ENCODE measurements around the gene ZCCHC14. TPM values are rescaled to one million over a fixed set of nuclear protein-coding genes. Genes with fewer than 3 reads are reported as not detected.

Gene ZCCHC14
- total and polyA plus RNA-seq, 2 of the 8 experiments (the other 6 are each of a cell fraction or from before 2014, with no cell fraction given) = 8.2 to 28.2 TPM

DNA sequence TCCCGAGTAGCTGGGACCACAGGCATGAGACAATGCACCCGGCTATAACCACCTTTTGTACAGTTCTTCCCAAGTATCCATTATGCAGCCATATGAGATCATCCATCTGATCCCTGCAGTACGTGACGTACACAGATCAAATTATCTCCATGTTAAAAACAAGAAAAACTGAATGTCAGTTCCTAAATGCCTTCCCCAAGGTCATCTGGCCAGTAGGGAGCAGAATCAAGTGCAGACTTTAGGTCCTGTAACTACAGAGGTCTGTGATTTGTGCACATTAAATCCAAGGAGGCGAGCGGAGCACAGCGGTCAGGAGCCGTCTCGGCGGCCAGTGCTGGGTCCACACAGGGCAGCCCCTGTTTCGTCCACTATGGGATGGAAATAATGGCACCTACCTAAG, 23.7 kb downstream of the ZCCHC14 start:
- Histone ChIP-seq H4K8ac (ENCODE audit: extremely low read depth, insufficient read depth, low read length) (no peak overlapping the region), H3K18ac (ENCODE audit: extremely low read depth, low read length) (no peak overlapping the region), H2BK12ac (ENCODE audit: low read depth, low read length) (no peak overlapping the region), H3K14ac (ENCODE audit: insufficient read length) (no peak overlapping the region), H3K56ac (replicated peaks; ENCODE audit: insufficient read length, low read depth, low read length) (no peak overlapping the region), H3K36me3 (ENCODE audit: control insufficient read depth in 2 of 4, insufficient read depth in 4 of 4, low read length in 3 of 4) (no peaks in the 10 kb centered on the region; a peak in 1 of 8 replicates), H3K4me1 (replicated peaks in 1 of 4; ENCODE audit: control insufficient read depth in 3 of 4, insufficient read depth in 4 of 4, low read length in 3 of 4) (peaks cover 3 to 7% (median 5%) of the 10 kb centered on the region in 4 experiments; a peak in 6 of 7 replicates), H3K9ac (replicated peaks in 1 of 4; ENCODE audit: extremely low read depth in 1 of 4, low read depth in 3 of 4, low read length in 3 of 4) (no peak overlapping the region), H3K79me1 (ENCODE audit: low read depth, low read length) (peaks cover 15% of the 10 kb centered on the region; the same call in 1 of the 2 replicates), H2AFZ (ENCODE audit: low read length) (no peak overlapping the region), H2BK5ac (ENCODE audit: low read depth, low read length) (no peak overlapping the region), H3K27ac (ENCODE audit: low read depth, low read length) (no peak overlapping the region), H3K4me3 (ENCODE audit: extremely low read depth in 1 of 4, insufficient read depth in 2 of 4, low read depth in 3 of 4, low read length in 4 of 4) (no peak overlapping the region), H3K23ac (ENCODE audit: insufficient read length) (no peak overlapping the region), H4K91ac (replicated peaks; ENCODE audit: insufficient read length, low read length) (no peak overlapping the region), H2BK20ac (ENCODE audit: low read length) (no peak overlapping the region), H2BK15ac (ENCODE audit: low read length) (no peak overlapping the region), H4K5ac (ENCODE audit: insufficient read length, low read depth, low read length) (no peak overlapping the region), H4K20me1 (replicated peaks in 1 of 2; ENCODE audit: control insufficient read depth in 1 of 2, insufficient read depth in 2 of 2, low read length in 2 of 2) (peaks cover 6 to 21% of the 10 kb centered on the region in 2 experiments), H2BK120ac (replicated peaks; ENCODE audit: low read depth, low read length) (no peak overlapping the region), H3K79me2 (ENCODE audit: control insufficient read depth in 1 of 2, insufficient read depth in 2 of 2, low read length in 2 of 2) (peaks cover 0 to 76% of the 10 kb centered on the region in 2 experiments; a peak in 2 of 4 replicates), H3K27me3 (replicated peaks in 1 of 4; ENCODE audit: control insufficient read depth in 3 of 4, extremely low read depth in 1 of 4, insufficient read depth in 3 of 4, low read length in 3 of 4) (no peaks in the 10 kb centered on the region), H3K9me3 (ENCODE audit: insufficient read depth in 2 of 2, low read depth in 1 of 2, low read length in 1 of 2) (no peaks in the 10 kb centered on the region), H2AK5ac (ENCODE audit: low read depth, low read length) (no peak overlapping the region), H3K23me2 (ENCODE audit: low read depth, low read length) (no peaks in the 10 kb centered on the region), H3K4ac (replicated peaks; ENCODE audit: insufficient read length, low read depth, low read length) (no peak overlapping the region), H3K4me2 (ENCODE audit: insufficient read depth in 1 of 2, low read depth in 2 of 2, low read length in 2 of 2) (no peak overlapping the region)
- TF ChIP-seq TAF7 (optimal IDR thresholded peaks at IDR 0.05; ENCODE audit: borderline replicate concordance, low read depth, low read length) (no peak), TAF1 (IDR thresholded peaks at IDR 0.05; ENCODE audit: low read depth, low read length) (no peak), SP2 (IDR thresholded peaks at IDR 0.05; ENCODE audit: low read length) (no peak), JUN (IDR thresholded peaks at IDR 0.05; ENCODE audit: low read depth, low read length) (no peak), BRCA1 (IDR thresholded peaks at IDR 0.05; ENCODE audit: low read depth, low read length) (no peak), TBP (IDR thresholded peaks at IDR 0.05; ENCODE audit: low read depth, low read length) (no peak)
- no peak for FAIRE-seq
- 96% methylated on average over 11 of the region's 11 CpGs; no CpG with 5 or more reads in 1 of the 2 experiments for WGBS, 2 experiments (ENCODE audit: extremely low coverage in 1 of 2, insufficient coverage in 1 of 2, insufficient read length in 1 of 2, insufficient replicate concordance in 2 of 2, low coverage in 1 of 2, low lambda C conversion rate in 2 of 2, missing lambda C conversion rate in 1 of 2)
- CTCF ChIA-PET (ENCODE audit: partially characterized antibody) = interaction anchor here (1.2 to 2.3 kb wide), 2 partner anchors 49 to 75 kb away, joined by 3 to 6 read pairs; no protein-coding TSS in a partner anchor
- no peak for DNase-seq (ENCODE audit: low read depth in 1 of 2, low spot score in 2 of 2)
- POLR2A ChIA-PET (ENCODE audit: partially characterized antibody) = interaction anchor here (0.7 kb wide), 1 partner anchor 21 kb away, joined by 3 read pairs; no protein-coding TSS in a partner anchor
